Smooth muscle cell (in vitro differentiated cells): ENCODE measurements around the gene PHF2. TPM values are rescaled to one million over a fixed set of nuclear protein-coding genes. Genes with fewer than 3 reads are reported as not detected.

ENCODE experiments used
- DNase-seq: peaks from one replicate; lab custom pipeline; 2025; ENCODE audit not compliant: unreplicated experiment; lab: John Stamatoyannopoulos, UW
- H2AFZ ChIP-seq: fragments of 200-600 bp; sonication (generic); 2 replicates; pipeline ENCODE4 v1.6.0; 2016; ENCODE audit warnings: antibody characterized with exemption, low read depth, mild to moderate bottlenecking
- H3F3A ChIP-seq: fragments of 200-600 bp; sonication (generic); 2 replicates; pipeline ENCODE4 v1.6.0; 2017; ENCODE audit warnings: antibody characterized with exemption, low read depth
- H3K27ac ChIP-seq: fragments of 200-600 bp; sonication (generic); 2 replicates; pipeline ENCODE4 v1.5.1; 2016; ENCODE audit warnings: low read depth, mild to moderate bottlenecking
- H3K27me3 ChIP-seq: fragments of 200-600 bp; sonication (generic); 2 replicates; pipeline ENCODE4 v1.6.1; 2016; ENCODE audit warnings: low read depth, mild to moderate bottlenecking
- H3K36me3 ChIP-seq: fragments of 200-600 bp; sonication (generic); 2 replicates; pipeline ENCODE4 v1.5.1; 2016; ENCODE audit warnings: low read depth
- H3K4me1 ChIP-seq: fragments of 200-600 bp; sonication (generic); 2 replicates; pipeline ENCODE4 v1.5.1; 2016; ENCODE audit warnings: low read depth
- H3K4me2 ChIP-seq: fragments of 200-600 bp; sonication (generic); 2 replicates; pipeline ENCODE4 v1.6.0; 2016; ENCODE audit warnings: mild to moderate bottlenecking
- H3K4me3 ChIP-seq: fragments of 200-600 bp; sonication (generic); 2 replicates; pipeline ENCODE4 v1.5.1; 2016; ENCODE audit warnings: mild to moderate bottlenecking
- H3K79me2 ChIP-seq: fragments of 200-600 bp; sonication (generic); 2 replicates; pipeline ENCODE4 v1.6.0; 2016; ENCODE audit warnings: low read depth, mild to moderate bottlenecking
- H3K9ac ChIP-seq: fragments of 200-600 bp; sonication (generic); 2 replicates; pipeline ENCODE4 v1.6.0; 2016; ENCODE audit warnings: low read depth
- H3K9me3 ChIP-seq: fragments of 200-600 bp; sonication (generic); replicated peaks from 2 replicates; pipeline ENCODE4 v1.5.1; 2016; ENCODE audit warnings: low read depth
- H4K20me1 ChIP-seq: fragments of 200-600 bp; sonication (generic); 2 replicates; pipeline ENCODE4 v1.6.0; 2016; ENCODE audit warnings: low read depth
- CTCF ChIP-seq: fragments of 200-600 bp; sonication (generic); IDR thresholded peaks from 2 replicates; pipeline ENCODE4 v1.5.1; 2017; ENCODE audit warnings: borderline replicate concordance, mild to moderate bottlenecking, antibody characterized with exemption; ENCODE audit not compliant: insufficient read depth, poor library complexity, severe bottlenecking
- WGBS: methylation state at CpG from one replicate; pipeline ENCODE4 v1.1.7; 2016; ENCODE audit warnings: low lambda C conversion rate; 5-methylcytosine and 5-hydroxymethylcytosine counted together
- polyA plus RNA-seq: library from polyadenylated mRNA; unstranded; fragments of >200 nt; fragmentation: Nextera tagmentation; extraction: Ambion mirVana; gene quantifications from 2 replicates; pipeline ENCODE4 v1.2.1, GENCODE V29; 2016
- total RNA-seq: library from RNA; depleted of rRNA; stranded (reverse); fragments of >200 nt; gene quantifications from 2 replicates; pipeline ENCODE4 v1.2.3, GENCODE V29; 2014

The PHF2 gene
- total and polyA plus RNA-seq, 2 experiments from 2014 or later = 11.1 to 18.3 TPM

- Histone ChIP-seq H2AFZ (no peak overlapping the region), H3K79me2 (peaks cover 79% of the 10 kb centered on the region), H3K4me1 (peaks cover 6% of the 10 kb centered on the region), H3K27me3 (no peaks in the 10 kb centered on the region), H3K4me3 (no peak overlapping the region), H3K36me3 (no peaks in the 10 kb centered on the region), H3K27ac (no peak overlapping the region), H3K9ac (no peak overlapping the region), H3K4me2 (no peak overlapping the region), H3F3A (no peaks in the 10 kb centered on the region), H4K20me1 (peaks cover 91% of the 10 kb centered on the region), H3K9me3 (peaks cover 12% of the 10 kb centered on the region)
- WGBS = 85% methylated on average over 5 of the region's 5 CpGs
- DNase-seq = no peak
- TF ChIP-seq CTCF = no peak
Observed at GRCh38 chr9:93612796-93613154, 36.4 kb downstream of the PHF2 start.

GRCh38 chr9:93613174-93613573 is 36.8 kb downstream of the PHF2 start:
- no peak for DNase-seq
- H2AFZ ChIP-seq = no peak overlapping the region
- no peak overlapping the region for H3K4me2 ChIP-seq
- peaks cover 12% of the 10 kb centered on the region for H3K9me3 ChIP-seq
- H3K4me1 ChIP-seq = peaks cover 6% of the 10 kb centered on the region
- WGBS = 98% methylated on average over 5 of the region's 5 CpGs
- no peaks in the 10 kb centered on the region for H3K36me3 ChIP-seq
- H3K4me3 ChIP-seq = no peak overlapping the region
- no peaks in the 10 kb centered on the region for H3F3A ChIP-seq
- H3K27me3 ChIP-seq = no peaks in the 10 kb centered on the region
- no peak overlapping the region for H3K27ac ChIP-seq
- TF ChIP-seq CTCF = no peak
- no peak overlapping the region for H3K9ac ChIP-seq
- H4K20me1 ChIP-seq = peaks cover 91% of the 10 kb centered on the region
- H3K79me2 ChIP-seq = peaks cover 80% of the 10 kb centered on the region

- H3K4me3 ChIP-seq = no peak overlapping the region
- no peak for DNase-seq
- H3K9ac ChIP-seq = no peak overlapping the region
- H3K9me3 ChIP-seq = peaks cover 12% of the 10 kb centered on the region
- H2AFZ ChIP-seq = no peak overlapping the region
- TF ChIP-seq CTCF = no peak
- H3K27ac ChIP-seq = no peak overlapping the region
- WGBS = 83% methylated on average over 3 of the region's 3 CpGs
- peaks cover 78% of the 10 kb centered on the region for H3K79me2 ChIP-seq
- peaks cover 6% of the 10 kb centered on the region for H3K4me1 ChIP-seq
- H4K20me1 ChIP-seq = peaks cover 91% of the 10 kb centered on the region
- H3K36me3 ChIP-seq = no peaks in the 10 kb centered on the region
- no peak overlapping the region for H3K4me2 ChIP-seq
- no peaks in the 10 kb centered on the region for H3K27me3 ChIP-seq
- H3F3A ChIP-seq = no peaks in the 10 kb centered on the region
Observed at GRCh38 chr9:93613791-93614190, 37.4 kb downstream of the PHF2 start.

- no peaks in the 10 kb centered on the region for H3K36me3 ChIP-seq
- peaks cover 6% of the 10 kb centered on the region for H3K4me1 ChIP-seq
- H2AFZ ChIP-seq = no peak overlapping the region
- H3K9me3 ChIP-seq = peaks cover 4% of the 10 kb centered on the region
- no peak for TF ChIP-seq CTCF
- peaks cover 98% of the 10 kb centered on the region for H4K20me1 ChIP-seq
- WGBS = 86% methylated on average over 5 of the region's 5 CpGs
- no peak overlapping the region for H3K4me3 ChIP-seq
- H3K27ac ChIP-seq = no peak overlapping the region
- no peaks in the 10 kb centered on the region for H3K27me3 ChIP-seq
- H3K4me2 ChIP-seq = no peak overlapping the region
- no peak overlapping the region for H3K9ac ChIP-seq
- no peaks in the 10 kb centered on the region for H3F3A ChIP-seq
- H3K79me2 ChIP-seq = peaks cover 71% of the 10 kb centered on the region
- no peak for DNase-seq
Observed at GRCh38 chr9:93614830-93615468, 38.6 kb downstream of the PHF2 start.
